GM12801 (cell line): Measurements from ENCODE around the gene NPLOC4.

Source experiments
- TF ChIP-seq, protein P1 (sequence below): IDR thresholded peaks from one replicate; pipeline ENCODE4 v1.5.1; 2011; ENCODE audit warnings: control low read depth; ENCODE audit not compliant: insufficient read length; ENCODE audit errors: extremely low read depth

The NPLOC4 gene

DNA sequence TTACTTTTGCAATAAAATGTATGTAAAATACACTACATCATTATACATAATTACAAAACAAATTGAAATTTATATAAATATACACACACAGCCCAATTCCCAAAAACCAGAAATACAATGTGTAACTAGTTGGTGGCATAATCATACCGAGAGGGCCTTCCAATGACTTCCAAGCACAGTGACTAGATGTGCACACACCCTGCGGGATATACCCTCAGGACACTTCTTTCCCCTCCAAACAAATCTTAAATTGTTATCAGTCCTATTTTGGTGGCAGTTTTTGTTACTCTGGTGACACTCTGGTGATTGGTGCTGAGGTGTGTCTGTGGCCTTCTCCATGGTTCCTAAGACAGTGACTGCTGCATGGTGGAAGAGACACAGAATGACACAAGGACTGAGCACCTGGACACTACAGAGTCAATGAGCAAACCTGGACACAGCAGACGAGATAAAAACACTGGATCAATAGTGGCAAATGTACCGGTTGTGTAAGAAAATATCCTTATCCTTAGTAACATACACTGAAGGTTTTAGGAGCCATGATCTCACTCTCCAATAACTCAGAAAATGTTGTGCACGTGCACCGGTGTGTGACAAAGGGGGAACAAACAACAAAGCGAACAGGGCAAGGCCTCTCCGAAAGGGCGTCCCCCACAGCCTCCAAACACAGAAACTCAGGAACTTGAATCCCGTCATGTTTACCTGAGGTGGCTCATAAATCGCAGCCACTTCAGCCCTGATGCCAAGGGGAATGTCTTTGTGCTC lies 32.9 kb downstream of the NPLOC4 start:
- TF ChIP-seq, protein P1, sequence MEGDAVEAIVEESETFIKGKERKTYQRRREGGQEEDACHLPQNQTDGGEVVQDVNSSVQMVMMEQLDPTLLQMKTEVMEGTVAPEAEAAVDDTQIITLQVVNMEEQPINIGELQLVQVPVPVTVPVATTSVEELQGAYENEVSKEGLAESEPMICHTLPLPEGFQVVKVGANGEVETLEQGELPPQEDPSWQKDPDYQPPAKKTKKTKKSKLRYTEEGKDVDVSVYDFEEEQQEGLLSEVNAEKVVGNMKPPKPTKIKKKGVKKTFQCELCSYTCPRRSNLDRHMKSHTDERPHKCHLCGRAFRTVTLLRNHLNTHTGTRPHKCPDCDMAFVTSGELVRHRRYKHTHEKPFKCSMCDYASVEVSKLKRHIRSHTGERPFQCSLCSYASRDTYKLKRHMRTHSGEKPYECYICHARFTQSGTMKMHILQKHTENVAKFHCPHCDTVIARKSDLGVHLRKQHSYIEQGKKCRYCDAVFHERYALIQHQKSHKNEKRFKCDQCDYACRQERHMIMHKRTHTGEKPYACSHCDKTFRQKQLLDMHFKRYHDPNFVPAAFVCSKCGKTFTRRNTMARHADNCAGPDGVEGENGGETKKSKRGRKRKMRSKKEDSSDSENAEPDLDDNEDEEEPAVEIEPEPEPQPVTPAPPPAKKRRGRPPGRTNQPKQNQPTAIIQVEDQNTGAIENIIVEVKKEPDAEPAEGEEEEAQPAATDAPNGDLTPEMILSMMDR, result no peak

- TF ChIP-seq, protein P1, result peak; percentile 90
Observed at GRCh38 chr17:81601525-81602120, 35.3 kb downstream of the NPLOC4 start.

DNA sequence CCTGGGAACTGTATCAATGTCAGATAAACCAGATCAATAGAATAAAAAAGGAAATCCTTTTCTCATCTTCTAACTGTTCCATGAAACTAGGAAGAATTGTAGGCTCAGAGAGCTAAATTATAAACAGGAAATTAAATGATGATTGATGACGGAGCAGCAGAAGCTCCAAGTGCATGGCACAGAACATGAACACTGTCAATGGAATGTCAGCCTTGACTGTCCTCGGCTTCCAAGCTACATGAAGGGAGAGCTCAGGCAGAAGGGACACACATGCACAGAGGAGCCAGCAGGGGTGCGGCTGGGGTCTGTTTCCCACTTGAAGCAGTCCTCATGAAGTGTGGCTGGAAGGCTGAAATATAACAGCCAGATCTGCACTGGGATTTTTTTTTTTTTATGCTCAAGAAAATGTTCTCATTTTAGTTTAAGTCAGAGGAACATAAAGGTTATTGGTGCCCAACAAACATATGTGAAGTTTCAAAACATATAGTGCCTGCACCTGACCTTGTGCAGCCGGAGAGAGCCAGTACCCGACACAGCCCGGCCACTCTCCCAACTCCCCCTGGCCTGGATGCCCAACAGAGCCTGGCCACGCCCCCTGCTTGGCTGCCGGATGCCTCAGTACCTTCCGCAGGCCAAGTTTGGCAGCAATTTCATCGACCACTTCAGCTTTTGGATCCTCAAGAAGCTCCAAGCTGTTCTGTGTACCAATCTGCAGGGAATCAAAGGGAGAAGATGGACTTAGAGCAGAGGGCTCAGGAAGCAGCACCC lies 37.0 kb downstream of the NPLOC4 start:
- TF ChIP-seq, protein P1, result no peak

DNA sequence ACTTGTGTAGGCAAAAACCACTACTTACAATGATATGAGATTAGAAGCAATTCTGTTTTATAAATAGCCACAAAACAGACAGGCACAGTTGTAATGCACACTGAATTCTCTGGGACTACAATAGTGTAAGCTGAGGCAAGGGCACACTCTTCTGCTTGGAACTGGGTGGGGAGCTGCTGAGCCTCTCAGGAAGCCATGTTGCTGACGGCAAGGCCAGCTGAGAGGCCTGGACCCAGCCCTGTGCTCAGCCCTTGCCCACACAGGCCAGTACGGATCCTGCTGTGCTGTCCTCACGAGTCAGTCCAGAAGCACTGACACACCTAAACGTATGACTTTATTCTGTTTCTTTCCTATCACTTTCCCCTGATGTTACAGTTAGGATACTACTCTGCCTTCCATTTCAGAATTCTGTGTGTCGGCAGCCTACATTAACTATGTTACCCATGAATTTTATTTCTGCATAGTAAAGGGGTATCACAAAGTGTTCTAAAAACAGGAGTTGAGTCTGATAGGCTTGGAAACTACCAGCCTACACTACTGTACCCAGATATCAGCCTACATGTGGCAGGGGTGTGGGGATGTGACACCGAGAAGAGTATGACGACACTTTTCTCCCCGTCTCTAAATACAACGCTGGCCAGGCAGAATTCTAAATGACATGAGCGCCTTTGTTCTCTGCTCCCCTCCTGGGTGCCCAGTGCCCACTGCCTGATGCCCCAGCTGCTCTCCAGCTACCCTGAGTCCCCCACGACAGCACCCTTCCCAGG lies 43.6 kb downstream of the NPLOC4 start:
- TF ChIP-seq, protein P1, result no peak

DNA sequence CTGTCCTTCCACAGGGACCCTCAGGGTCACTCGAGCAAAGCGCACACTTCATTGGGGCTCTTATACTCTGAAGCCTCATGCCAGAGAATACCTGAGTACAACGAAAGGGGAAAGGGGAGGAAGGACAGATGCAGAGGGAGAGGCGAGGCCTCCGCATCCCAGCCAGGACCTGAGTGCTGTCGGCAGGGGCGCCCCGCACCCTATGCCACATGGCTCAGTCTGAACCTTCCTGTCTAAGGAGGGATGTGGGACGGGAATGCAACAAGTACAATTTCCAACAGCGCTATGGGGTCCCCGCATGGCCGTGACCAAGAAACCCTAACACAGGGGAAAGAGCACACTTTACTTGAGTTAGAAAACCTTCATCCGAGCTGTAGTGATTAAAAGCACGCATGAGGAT lies 44.9 kb downstream of the NPLOC4 start:
- TF ChIP-seq, protein P1, result no peak

- TF ChIP-seq, protein P1, result no peak
Observed at GRCh38 chr17:81590121-81590520, 46.8 kb downstream of the NPLOC4 start.

DNA sequence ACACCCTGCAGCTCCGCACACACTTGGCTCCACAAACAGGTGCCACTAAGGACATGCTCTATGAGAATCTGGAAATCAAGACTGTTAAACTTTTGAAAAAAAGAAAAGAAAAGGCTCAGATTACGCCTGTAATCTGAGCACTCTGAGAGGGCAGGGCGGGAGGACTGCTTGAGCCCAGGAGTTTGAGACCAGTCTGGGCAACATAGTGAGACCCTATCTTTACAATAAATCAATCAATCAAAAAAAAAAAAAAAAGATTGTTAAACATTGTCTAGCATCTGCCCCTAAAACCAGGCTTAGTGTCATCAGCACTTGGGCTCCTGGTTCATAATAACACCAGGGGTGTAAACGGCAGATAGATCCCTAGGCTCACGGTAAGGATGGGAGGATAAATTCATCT lies 47.3 kb downstream of the NPLOC4 start:
- TF ChIP-seq, protein P1, result no peak
